ENCODE data around the gene MXD1.

MXD1 gene

GRCh38 chr2:69977186-69977585 lies 62.3 kb downstream of the MXD1 start:
- DNase-seq (ENCODE audit: low read depth in 2 of 2): no peak

GRCh38 chr2:69977906-69978482 lies 63.1 kb downstream of the MXD1 start:
- no peak for DNase-seq (ENCODE audit: low read depth in 2 of 2)

GRCh38 chr2:69979902-69980807 lies 65.2 kb downstream of the MXD1 start:
- DNase-seq (ENCODE audit: low read depth in 2 of 2): no peak

- no peak for DNase-seq (ENCODE audit: low read depth in 2 of 2)
These were observed 68.6 kb downstream of the MXD1 start for GRCh38 chr2:69983392-69983966.

- no peak for DNase-seq (ENCODE audit: low read depth in 2 of 2)
These were observed 70.3 kb downstream of the MXD1 start for GRCh38 chr2:69985216-69985615.

GRCh38 chr2:69985688-69986087 lies 70.8 kb downstream of the MXD1 start:
- no peak for DNase-seq (ENCODE audit: low read depth in 2 of 2)

- DNase-seq (ENCODE audit: low read depth in 2 of 2): no peak
These were observed 71.8 kb downstream of the MXD1 start for GRCh38 chr2:69986691-69987090.

- DNase-seq (ENCODE audit: low read depth in 2 of 2): no peak
These were observed 73.3 kb downstream of the MXD1 start for GRCh38 chr2:69988086-69988635.

GRCh38 chr2:69989009-69989408 lies 74.1 kb downstream of the MXD1 start:
- DNase-seq (ENCODE audit: low read depth in 2 of 2): no peak

GRCh38 chr2:69989441-69990105 lies 74.7 kb downstream of the MXD1 start:
- DNase-seq (ENCODE audit: low read depth in 2 of 2): no peak

Measured in activated CD4-positive, alpha-beta T cell treated with anti-CD3 and anti-CD28 coated beads for 24 hours (primary cell).